ENCODE results near the gene SPATA9.

DNA sequence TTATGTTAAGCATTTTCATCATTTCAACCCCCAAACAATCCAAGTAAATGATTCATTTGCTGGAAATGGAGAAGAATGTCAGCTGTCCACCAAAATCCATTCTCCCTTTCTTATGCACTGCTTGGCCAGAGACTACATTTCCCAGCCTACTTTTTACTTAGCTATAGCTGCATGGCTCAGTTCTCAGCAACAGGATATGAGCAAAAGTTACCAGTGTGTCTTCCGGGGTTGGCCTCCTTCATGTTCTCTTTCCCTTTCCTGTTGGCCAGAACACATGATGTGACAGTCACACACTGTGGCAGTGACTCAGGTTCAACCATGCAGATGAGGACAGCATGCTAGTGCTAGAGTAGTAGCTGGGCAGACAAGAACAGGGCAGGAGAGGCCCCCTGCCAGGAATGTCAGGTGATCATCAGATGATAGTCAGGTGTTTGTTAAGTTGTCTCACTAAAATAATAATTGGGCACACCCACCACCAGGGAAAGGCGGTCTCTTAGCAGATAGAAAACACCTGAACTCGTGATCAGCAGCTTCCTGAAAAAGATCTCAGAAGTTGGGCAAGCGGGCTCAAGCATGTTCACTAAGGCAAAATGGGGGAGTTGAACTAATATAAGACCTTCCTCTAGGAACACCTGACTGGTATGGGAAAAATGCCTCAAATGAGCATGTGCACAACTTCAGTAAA lies 50.7 kb downstream of the SPATA9 start:
- TF ChIP-seq, protein P1, sequence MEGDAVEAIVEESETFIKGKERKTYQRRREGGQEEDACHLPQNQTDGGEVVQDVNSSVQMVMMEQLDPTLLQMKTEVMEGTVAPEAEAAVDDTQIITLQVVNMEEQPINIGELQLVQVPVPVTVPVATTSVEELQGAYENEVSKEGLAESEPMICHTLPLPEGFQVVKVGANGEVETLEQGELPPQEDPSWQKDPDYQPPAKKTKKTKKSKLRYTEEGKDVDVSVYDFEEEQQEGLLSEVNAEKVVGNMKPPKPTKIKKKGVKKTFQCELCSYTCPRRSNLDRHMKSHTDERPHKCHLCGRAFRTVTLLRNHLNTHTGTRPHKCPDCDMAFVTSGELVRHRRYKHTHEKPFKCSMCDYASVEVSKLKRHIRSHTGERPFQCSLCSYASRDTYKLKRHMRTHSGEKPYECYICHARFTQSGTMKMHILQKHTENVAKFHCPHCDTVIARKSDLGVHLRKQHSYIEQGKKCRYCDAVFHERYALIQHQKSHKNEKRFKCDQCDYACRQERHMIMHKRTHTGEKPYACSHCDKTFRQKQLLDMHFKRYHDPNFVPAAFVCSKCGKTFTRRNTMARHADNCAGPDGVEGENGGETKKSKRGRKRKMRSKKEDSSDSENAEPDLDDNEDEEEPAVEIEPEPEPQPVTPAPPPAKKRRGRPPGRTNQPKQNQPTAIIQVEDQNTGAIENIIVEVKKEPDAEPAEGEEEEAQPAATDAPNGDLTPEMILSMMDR (conservative IDR thresholded peaks at IDR 0.05): no peak
- no peak for TF ChIP-seq EZH2 (IDR thresholded peaks at IDR 0.05; ENCODE audit: low read depth)

Measured in PC-9 (cell line).